Measurements from ENCODE around the gene ZSCAN5A. TPM values are rescaled to one million over a fixed set of nuclear protein-coding genes. Genes with fewer than 3 reads are reported as not detected.

Gene ZSCAN5A
- total and polyA plus RNA-seq, 9 of the 15 experiments (the other 6 are each of a cell fraction or from before 2014, with no cell fraction given), result 5.8 to 15.3 (median 11.8) TPM

GRCh38 chr19:56223481-56223880, 91.2 kb downstream of the ZSCAN5A start:
- Histone ChIP-seq H3K27ac (ENCODE audit: extremely low read depth, low read depth, low read length) (no peak overlapping the region), H3K79me2 (ENCODE audit: control insufficient read depth, insufficient read depth, low read length) (no peaks in the 10 kb centered on the region), H3K4me2 (ENCODE audit: insufficient read depth, low read length) (no peak overlapping the region), H3K9me1 (ENCODE audit: control insufficient read depth, insufficient read depth, low read length) (no peaks in the 10 kb centered on the region), H3K27me3 (ENCODE audit: control insufficient read depth in 2 of 2, insufficient read depth in 2 of 2, low read length in 2 of 2) (peaks cover 0 to 9% of the 10 kb centered on the region in 2 experiments; a peak in 2 of 5 replicates), H3K4me1 (replicated peaks in 1 of 2; ENCODE audit: control insufficient read depth in 2 of 2, insufficient read depth in 2 of 2, low read length in 2 of 2) (no peaks in the 10 kb centered on the region; a peak in 1 of 5 replicates), H3K9ac (ENCODE audit: insufficient read depth in 1 of 2, low read depth in 2 of 2, low read length in 2 of 2) (no peak overlapping the region), H3K4me3 (no peak overlapping the region), H3K36me3 (ENCODE audit: control insufficient read depth, insufficient read depth, low read length) (no peaks in the 10 kb centered on the region), H2AFZ (ENCODE audit: low read depth, low read length) (no peak overlapping the region), H3K9me3 (replicated peaks; ENCODE audit: control insufficient read depth, insufficient read depth, low read depth, low read length) (peaks cover 2% of the 10 kb centered on the region; the same call in 1 of the 2 replicates), H4K20me1 (replicated peaks; ENCODE audit: control insufficient read depth, insufficient read depth, low read length) (no peaks in the 10 kb centered on the region)
- in situ Hi-C loops (cut with MboI), result no loop called here
- POLR2A ChIA-PET, result no interaction called here
- FAIRE-seq (no peak), ATAC-seq (no peak), DNase-seq (ENCODE audit: extremely low read depth in 1 of 4, low spot score in 3 of 4) (no peak)
- no peak for TF ChIP-seq XRCC5 (IDR thresholded peaks at IDR 0.05; ENCODE audit: low read depth, low read length)
- TF ChIP-seq NUFIP1 (IDR thresholded peaks at IDR 0.05; ENCODE audit: partially characterized antibody), result no peak
- no peak for TF ChIP-seq TEAD1 (CRISPR knock-in tag; IDR thresholded peaks at IDR 0.05)
- no peak for TF ChIP-seq ARID3B (CRISPR knock-in tag; IDR thresholded peaks at IDR 0.05; ENCODE audit: borderline replicate concordance)
- intact Hi-C loops (cut with micrococcal nuclease), result no loop called here
- CTCF ChIA-PET (ENCODE audit: low intra/inter-chr PET ratio), result no interaction called here
- WGBS (ENCODE audit: insufficient coverage, low coverage, missing lambda C conversion rate), result 29% methylated on average over 9 of the region's 9 CpGs
- no TSS peak for BruUV-seq (replicated peaks)

GRCh38 chr19:56222901-56223300, 91.7 kb downstream of the ZSCAN5A start:
- BruUV-seq (replicated peaks), result no TSS peak
- H3K27ac ChIP-seq (ENCODE audit: extremely low read depth, low read depth, low read length), result no peak overlapping the region
- POLR2A ChIA-PET, result no interaction called here
- H2AFZ ChIP-seq (ENCODE audit: low read depth, low read length), result no peak overlapping the region
- no peaks in the 10 kb centered on the region for H4K20me1 ChIP-seq (replicated peaks; ENCODE audit: control insufficient read depth, insufficient read depth, low read length)
- H3K4me1 ChIP-seq (replicated peaks in 1 of 2; ENCODE audit: control insufficient read depth in 2 of 2, insufficient read depth in 2 of 2, low read length in 2 of 2), result no peaks in the 10 kb centered on the region; a peak in 1 of 5 replicates
- no peak overlapping the region for H3K4me2 ChIP-seq (ENCODE audit: insufficient read depth, low read length)
- FAIRE-seq, result no peak
- peaks cover 0 to 5% of the 10 kb centered on the region in 2 experiments; a peak in 1 of 5 replicates for H3K27me3 ChIP-seq (ENCODE audit: control insufficient read depth in 2 of 2, insufficient read depth in 2 of 2, low read length in 2 of 2)
- in situ Hi-C loops (cut with MboI) (no loop called here), intact Hi-C loops (cut with micrococcal nuclease) (no loop called here)
- ATAC-seq, result no peak
- WGBS (ENCODE audit: insufficient coverage, low coverage, missing lambda C conversion rate), result 50% methylated on average over 6 of the region's 6 CpGs
- no peak overlapping the region for H3K9ac ChIP-seq (ENCODE audit: insufficient read depth in 1 of 2, low read depth in 2 of 2, low read length in 2 of 2)
- no peaks in the 10 kb centered on the region for H3K9me1 ChIP-seq (ENCODE audit: control insufficient read depth, insufficient read depth, low read length)
- CTCF ChIA-PET (ENCODE audit: low intra/inter-chr PET ratio), result interaction anchor here (0.5 kb wide), 1 partner anchor 123 kb away, joined by 3 read pairs; no protein-coding TSS in a partner anchor
- peak in 1 of 4 experiments; percentile 19 for DNase-seq (ENCODE audit: extremely low read depth in 1 of 4, low spot score in 3 of 4)
- no peaks in the 10 kb centered on the region for H3K36me3 ChIP-seq (ENCODE audit: control insufficient read depth, insufficient read depth, low read length)
- TF ChIP-seq ZC3H8 (IDR thresholded peaks at IDR 0.05) (no peak), CTCF (IDR thresholded peaks at IDR 0.05 in 2 of 3, conservative IDR thresholded peaks at IDR 0.05 in 1 of 3; ENCODE audit: insufficient read depth in 2 of 3, low read depth in 1 of 3, low read length in 3 of 3) (0 out of 6 replicates have a peak, but pooled peaks of 2 of the 3 experiments have one; percentile 12 to 24)
- H3K9me3 ChIP-seq (replicated peaks; ENCODE audit: control insufficient read depth, insufficient read depth, low read depth, low read length), result peaks cover 2% of the 10 kb centered on the region; the same call in 1 of the 2 replicates
- no peaks in the 10 kb centered on the region for H3K79me2 ChIP-seq (ENCODE audit: control insufficient read depth, insufficient read depth, low read length)
- H3K4me3 ChIP-seq, result no peak overlapping the region

Measured in K562 (cell line).